NCI-H526 treated with DMSO at 0.1 percent for 48 hours (cell line): ENCODE results near the gene LRRFIP1.

Experiments used
- DNase-seq: peaks from one replicate; lab custom pipeline; 2025; lab: John Stamatoyannopoulos, UW

LRRFIP1 gene

DNA sequence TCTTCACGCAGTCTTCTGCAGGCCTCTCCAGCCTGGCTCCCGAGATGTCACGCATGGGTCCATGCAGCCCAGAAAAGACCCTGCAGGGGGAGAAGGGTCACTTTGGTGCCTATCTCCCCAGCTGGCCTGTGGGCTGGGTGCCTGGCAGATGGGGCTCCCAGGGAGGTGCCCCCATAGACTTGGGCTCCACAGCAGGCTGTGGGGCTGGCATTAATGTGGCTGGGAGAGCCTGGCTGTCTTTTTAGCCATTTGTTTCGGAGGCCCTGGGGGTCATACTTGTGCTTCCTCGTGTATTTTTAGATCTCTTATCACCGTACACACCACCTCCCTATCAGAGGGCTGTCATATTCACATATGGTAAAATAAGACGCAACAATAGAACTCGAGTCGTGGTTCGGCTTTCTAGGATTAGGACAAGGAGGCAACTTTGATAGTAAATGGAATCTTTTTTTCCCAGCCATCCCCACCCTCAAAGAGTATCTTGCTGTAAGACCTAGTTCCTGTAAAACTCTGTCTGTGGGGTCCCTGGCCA is 74.5 kb downstream of the LRRFIP1 start:
- DNase-seq, result no peak

DNA sequence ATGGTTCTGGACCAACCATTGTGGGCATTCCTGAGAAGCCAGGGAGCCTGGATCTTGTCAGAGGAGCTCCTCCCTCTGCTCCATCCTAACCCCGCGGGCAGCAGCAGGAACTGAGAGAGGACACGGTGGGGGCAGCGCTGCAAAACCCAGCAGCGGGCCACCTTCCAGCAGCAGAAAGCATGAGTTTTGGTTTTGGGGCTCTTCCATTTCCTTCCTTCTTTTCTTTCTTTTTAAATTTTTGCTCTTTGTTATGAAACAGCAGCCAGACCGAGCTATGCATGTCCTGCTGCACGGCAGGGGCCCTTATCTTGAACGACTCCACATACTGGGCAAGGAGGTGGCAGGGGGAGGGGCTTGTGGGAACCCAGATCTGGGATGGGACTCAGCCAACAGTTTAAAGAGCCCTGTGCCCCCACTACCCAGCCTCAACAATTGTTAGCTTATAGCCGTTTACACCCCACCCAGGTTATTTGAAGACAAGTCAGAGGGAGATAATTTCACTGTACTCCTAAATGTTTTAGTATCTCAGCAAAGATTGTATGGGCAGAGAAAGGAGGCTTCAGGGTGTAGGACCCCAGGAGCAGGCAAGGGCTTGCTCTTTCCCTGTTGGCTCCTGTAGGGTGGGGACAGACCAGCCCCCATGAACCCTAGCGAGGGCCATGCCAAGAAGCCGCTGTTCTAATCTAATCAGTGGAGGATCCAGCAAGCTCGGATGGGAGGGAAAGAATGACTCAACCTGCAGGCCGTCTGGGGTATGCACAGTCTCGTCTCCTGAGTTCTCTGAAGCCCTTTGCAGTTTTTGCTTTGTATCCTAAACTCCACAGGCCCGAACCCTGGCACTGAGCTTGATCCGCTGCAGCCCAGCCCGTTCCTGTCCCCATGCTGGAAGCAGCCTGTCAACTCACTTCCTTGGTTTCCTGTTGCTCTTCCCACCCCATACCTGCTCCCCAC is 75.3 kb downstream of the LRRFIP1 start:
- DNase-seq, result no peak

DNA sequence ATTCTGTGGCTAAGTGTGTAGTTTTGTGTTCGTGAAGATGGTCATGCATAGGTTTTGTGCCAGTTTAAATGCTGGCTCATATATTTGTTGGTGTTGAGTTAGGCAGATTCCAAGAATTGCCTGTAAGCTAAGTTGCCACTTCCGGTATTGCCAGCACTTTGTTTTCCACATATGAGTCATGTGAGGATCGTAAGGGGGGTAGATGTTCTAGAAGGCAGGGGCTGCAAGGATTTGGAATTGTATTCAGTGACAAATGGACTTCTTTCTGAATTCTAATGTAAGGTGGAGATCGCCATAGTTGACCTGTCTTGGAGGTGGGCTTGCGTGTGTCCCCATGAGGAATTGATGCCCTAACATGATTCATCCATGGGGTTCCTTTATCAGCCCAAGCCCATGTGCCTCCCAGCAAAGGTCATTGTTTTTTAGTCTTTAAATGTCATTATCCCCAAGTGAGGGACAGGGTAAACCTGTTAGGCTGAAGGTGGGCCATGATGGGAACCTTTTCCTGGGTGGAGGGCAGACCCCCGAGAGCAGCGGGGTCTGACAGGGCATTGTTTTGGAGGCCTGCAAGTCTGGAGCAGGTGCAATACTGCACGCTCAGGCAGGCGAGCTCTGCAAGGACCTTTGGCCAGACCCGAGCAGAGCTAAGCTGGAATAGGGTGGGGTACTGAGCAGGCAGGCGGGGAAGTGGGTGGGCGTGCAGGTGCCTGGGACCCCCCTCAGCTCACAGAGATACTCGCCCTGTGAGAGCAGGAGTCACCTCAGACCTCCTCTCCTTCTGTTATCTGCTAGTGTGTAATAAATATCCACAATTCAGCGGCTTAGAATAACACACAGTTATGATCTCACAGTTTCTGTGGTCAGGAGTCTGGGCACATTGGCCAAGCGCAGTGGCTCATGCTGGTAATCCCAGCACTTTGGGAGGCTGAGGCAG is 77.4 kb downstream of the LRRFIP1 start:
- no peak for DNase-seq

DNA sequence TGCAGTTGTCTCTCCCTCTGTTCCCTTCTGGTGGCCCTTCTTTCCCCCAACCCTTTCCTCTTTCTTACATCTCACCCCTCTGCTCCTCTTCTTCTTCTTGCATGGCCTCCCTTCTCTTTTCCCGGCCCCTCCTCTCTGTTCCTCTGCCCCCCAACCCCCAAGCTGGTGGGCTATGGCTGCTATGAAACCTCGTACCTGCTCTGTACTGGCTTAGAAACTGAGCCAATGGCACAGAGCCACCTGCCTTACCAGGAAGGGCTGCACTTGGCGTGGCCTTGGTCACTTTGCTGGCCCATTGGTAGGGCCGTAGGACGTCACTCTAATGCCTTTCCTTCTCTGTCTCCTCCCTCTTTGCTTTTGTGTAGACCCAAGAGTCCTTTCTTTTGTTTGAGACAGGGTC is 78.9 kb downstream of the LRRFIP1 start:
- DNase-seq, result no peak

DNA sequence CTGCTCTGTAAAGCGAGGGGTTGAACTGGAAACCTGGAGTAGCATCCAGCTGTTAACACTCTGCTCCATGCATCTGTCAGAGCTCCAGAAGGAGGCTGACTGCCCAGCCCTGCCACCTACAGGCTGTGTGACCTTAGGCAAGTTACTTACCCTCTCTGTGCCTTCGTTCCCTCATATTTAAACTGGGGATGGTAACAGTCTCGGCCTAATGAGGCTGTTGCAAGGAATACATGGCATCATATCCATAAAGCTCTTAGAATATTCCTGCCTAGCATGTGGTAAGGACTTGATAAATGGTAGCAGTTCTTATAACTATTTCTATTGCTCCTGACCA is 80.6 kb downstream of the LRRFIP1 start:
- DNase-seq, result no peak

DNA sequence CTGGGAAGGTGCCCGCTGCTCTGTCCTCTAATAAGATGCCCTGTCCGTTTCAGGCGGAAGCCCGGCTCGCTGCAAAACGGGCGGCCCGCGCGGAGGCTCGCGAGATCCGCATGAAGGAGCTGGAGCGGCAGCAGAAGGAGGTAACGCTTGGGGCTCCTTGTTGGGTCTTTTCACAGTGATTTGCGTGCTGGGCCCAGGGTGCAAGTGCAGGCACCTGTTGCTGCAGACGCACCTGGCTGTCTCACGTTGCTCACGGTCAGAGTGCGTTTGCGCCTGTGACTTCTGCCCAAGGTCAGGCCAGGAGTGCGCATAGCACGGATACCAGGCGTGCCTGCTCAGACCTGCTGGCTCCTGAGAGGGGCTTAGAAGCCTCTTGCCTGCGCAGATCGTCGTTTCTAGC is 81.1 kb downstream of the LRRFIP1 start:
- no peak for DNase-seq

DNA sequence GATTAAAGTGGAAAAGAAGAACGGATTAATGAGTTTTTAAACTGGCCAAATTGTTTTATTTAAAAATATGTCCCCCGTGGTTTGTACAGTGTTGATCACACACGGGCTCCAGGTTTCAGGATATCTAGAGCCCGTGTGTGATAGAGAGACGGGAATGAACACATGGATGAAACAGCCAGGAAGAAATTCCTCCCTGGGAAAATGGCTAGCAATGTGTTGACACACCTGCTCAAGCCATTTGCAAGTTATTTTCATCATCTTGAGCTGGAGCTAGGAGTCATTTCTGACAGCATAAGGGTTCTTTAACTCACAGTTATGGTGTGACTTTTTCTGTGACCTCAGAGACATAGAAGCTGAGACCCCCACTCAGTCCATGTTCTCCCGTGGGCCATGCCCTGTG is 81.6 kb downstream of the LRRFIP1 start:
- no peak for DNase-seq

DNA sequence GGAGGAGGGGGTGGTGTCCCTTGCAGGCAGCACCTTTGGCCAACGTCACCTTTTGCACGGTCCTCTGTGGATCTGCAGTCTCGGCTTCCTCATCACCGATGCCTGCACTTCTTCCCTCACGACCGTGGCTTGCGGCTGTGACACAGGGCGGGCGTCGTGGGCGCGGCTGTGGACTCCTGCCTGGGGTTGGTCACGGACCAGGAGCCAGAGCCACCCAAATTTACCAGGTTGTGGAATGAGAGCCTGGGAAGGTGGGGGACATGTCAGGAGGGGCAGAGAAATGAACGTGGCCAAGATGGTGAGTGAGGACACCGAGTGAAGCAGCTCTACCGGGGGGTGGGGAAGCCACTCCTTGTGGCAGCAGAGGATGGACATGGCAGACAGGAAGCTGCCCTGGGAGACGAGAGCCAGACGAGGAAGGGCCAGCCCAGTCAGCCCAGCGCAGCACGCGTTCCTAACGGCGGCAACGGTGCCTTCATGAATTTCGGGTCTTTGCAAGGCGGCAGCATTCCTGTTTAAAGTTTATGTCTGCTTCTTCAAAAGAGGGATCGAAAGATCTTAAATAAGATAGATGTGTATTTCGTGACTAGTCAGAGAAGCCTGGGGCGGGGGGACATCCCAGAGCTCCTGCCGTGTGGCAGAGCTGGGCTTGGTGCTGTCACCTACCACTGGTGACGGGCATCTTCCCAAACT is 84.2 kb downstream of the LRRFIP1 start:
- DNase-seq, result no peak

DNA sequence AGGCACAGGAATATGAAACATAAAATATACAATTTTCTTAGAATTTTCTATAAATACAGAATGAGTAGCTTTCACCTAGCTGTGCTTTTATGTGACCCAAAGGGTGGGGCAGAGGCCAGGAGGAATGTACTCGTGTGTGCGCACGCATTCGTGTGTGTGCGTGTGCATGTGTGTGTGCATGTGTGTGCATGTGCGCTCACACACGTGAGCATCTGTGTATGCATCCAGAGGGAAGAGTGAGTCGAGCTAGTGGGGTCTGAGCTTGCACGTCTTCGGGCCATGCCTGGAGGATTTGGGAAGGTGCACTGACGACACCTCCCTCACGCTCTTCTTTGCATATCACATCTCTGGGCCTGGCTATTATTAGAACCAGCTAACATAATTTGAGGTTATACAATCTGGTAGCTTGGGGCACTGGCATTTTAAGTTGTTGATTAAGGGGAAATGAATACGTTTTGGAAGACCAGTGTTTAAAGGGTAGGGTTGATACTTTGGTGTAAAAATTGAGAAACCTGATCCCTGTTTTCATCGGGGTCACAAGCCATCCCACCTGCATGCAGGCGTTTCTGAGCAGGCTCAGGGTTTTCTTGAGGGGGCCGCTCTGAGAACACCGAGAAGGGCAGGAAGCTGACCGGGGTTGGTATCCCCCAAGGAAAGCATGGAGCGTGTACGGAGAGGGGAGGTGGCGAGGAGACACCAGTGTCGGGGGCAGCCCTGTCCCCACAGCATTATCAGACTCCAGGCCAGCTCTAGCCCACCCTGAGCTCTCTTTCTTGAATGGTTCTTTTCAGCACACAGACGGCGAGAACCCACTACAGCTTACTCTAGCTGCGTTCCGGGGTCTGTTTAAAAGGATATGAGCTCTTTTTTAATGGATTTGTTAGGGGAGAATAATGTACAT is 85.3 kb downstream of the LRRFIP1 start:
- DNase-seq, result no peak

DNA sequence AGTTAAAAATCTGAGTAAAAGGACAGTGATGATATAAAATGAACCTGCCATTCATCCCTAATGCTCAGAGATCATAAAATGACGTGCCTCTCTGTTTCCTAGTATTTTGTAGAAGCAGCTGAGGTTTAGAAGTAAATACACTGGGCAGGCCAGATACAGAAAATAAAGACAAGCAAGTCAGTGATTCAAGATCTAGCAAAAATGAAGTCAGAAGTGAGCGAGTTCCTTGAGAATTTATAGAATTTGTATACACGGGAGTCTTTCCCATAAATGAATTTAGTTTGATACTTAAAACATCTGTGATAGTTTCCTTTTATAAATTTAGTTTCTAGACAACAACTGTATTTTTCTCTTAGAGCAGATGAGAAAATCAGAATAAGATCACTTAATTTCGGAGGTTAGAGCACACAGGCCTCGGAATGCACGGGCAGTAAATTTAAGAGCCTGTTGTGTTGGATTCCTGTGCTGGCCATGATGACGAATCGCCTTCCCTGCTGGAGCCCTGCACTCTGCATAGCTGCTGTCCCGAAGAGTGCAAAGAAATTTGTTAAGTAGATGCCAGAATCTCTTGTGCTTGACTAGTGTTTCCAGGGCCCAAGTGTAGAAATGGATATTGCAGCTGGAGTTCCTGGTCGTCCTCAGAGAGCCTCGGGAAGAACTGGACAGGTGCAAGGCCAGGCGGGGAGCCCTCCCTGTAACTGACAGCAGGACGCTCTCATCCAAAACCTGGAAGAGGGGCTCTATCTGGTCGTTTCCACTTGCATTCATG is 87.5 kb downstream of the LRRFIP1 start:
- DNase-seq, result no peak

DNA sequence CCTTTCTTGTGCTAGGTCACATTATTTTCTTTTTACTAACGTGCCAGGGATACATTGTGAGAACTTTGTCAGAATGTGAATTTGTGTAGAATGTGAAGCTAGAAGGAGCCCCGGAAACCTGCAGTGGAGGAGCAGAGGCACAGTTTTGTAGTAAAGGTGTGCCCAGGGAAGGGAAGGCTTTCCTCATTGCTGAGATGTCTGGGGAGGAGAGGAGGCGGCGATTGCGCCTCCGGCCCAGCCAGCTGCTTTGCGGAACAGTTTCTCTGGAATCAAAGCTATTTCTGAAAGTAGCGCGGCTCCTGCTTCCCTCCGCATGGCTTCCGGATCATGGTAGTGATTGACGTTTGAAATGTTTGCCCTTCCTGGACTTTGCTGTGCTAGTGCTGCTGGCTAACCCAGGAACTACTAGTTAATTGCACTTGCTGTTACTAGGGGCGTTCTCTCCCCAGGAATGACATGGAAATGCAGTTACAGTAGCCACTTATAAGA is 88.1 kb downstream of the LRRFIP1 start:
- no peak for DNase-seq

DNA sequence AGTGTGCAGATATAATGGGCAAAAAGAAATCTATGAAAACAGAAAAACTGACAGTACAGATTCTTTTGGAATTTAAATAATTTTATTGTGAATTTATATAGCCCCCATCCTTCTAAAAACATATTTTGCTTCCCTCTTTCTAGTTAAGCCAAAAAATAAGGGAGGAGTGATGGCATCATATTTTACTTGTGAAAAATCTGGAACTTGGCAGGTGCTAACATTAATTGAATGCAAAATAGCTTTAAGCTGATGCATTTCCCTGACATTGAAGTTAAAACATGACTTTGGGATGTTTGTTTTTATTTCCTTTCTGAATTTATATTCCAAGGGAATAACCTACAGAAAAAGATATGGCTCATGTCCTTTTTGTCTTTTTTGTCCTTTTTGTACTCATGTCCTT is 88.6 kb downstream of the LRRFIP1 start:
- no peak for DNase-seq

DNA sequence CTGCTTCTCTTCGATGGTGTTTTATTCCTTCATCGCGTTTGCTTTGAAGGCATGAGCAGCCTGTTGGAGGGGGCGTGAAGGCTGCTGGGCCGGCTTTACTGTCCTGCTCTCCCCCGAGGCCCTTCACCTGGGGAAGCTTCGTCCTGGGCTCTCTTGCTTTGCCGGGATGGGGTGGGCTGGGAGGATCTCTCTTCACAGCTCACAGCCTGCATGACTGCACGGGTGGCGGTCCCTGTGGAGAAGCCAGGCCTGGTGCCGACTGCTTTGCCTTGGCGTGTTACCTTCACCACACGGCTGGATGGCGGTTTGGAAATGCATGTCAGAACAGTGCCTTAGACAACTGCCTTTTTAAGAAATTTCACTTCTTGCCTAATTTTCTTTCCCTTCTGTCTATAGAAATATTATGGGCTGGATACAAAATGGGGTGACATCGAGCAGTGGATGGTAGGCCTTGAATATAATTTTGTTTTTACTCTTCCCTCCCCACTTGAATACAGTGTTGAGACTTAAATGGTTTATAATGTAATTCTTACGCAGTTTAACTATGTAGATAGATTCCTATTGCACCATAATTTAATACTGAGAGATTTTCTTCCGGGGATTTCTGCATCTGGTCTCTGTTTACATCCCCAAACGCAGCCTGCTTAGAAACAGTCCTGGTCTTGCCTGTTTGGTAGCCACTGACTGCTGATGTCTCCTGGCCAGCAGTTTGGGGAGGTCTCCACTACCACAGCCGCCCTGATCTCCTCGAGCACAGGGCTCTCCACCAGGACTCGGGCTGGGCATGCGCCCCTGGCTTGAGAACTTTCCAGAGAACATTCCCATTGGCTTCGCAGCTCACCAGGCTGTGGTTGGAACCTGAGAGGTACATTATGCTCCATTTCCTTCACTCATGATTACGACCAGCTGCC is 90.2 kb downstream of the LRRFIP1 start:
- no peak for DNase-seq

DNA sequence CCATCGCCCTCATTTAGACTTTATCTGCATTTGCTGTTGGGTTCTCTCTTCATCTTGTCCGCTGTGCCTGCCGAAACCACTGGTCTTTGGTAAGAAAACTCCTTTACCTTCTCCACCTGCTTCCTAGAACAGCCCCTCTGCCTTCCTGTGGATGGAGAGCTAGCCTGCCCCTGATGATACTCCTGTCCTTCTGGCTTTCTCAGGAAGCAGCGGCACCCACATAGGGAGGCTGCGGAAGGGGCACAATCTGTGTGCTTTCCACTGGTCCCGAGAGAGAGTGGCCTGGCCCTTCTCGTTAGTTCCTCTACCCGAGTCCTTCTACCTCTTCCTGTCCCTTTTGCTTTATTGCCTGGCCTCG is 90.9 kb downstream of the LRRFIP1 start:
- no peak for DNase-seq

DNA sequence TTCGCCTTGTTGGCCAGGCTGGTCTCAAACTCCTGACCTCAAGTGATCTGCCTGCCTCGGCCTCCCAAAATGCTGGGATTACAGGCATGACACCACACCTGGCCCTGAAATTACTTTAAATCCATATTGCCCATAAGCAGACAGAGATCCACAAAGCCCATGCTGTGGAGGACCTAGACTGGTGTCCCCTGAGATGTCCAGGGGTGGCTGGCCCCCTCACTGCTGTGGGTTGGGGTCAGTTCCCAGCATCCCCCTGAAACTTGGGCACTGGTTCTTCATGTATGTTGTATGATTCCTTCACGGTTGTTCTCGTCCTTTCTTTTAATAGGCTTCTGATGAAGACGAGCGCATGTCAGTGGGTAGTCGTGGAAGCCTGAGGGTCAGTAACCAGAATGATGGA is 93.1 kb downstream of the LRRFIP1 start:
- no peak for DNase-seq

DNA sequence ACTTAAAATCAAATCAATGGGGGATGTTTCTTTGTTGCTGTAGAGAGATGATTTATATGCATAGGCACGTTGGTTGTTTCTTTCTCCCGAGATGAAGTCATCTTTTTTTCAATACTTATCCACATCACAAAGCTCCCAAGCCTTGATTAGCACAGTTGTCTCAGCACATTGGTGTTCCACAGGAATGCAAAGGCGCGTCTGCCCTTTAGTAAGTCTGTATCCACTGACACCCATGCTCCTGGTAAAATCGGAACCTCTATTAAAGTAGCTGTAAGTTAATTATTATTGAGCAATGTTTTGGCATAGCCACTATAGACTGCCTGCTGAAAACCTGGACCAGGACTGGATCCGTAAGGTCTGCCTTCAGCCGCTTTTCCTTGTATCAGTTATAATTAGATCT is 93.6 kb downstream of the LRRFIP1 start:
- DNase-seq, result no peak

DNA sequence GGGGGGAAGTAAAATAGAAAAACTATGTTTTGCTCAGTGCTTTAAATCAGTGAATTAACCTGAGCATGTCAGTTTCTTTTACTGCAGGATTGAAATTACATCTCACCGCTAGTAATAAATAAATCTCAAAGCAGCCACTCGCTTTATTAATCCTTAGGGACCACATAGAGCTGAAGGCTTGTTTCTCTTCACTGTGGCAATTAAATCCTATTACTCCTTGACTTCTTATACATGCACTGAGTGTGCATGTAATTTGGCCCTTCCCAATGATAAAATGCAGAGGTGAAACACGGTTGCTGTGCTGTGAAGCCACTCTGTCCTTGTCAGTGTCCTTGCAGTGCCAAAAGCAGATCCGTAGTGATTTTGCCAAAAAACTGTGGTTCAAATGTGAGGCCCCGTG is 94.1 kb downstream of the LRRFIP1 start:
- DNase-seq, result no peak

DNA sequence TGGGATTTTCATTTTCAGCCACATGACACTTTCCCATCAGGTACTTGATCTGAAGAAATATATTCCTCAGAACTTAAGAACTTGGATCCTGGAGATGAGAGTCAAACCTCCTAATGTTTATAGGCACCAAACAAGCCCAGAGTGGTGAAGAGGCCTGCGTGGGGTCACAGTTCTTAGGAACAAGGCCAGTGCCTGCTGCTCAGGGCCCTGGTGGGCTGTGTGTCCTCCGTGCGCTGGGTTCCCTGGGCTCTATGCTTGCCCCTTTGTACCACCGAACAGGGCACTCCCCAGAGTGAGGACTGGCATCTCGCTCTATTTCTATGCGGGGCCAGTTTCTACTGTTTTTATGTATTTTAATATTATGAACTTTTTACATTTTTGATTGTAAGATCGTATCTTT is 95.2 kb downstream of the LRRFIP1 start:
- no peak for DNase-seq

DNA sequence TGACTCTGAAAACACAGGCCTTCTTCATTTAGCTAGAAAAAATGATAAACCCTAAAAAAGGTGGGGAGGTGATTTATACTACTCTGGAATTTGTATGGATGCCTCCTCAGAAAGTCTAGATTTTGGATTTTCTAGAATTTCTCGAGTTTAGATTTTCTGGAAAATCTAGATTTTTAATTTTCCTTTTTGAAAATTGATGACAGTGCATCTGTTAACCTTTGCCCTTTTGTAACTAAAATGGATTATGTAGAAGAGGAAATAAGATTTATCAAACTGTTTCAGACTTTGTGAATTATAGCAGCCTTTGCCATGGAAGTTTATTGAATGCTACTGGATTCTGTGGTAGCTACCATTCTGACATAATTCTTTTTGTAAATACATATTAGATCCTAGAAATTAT is 95.6 kb downstream of the LRRFIP1 start:
- DNase-seq, result no peak
